GM19324 (cell line): Measurements from ENCODE around the gene U2AF1L4.

ENCODE experiments used
- ATAC-seq: cut with Tn5 transposase; IDR thresholded peaks from one replicate; pipeline ENCODE4 v1.9.1; 2021; ENCODE audit warnings: mild to moderate bottlenecking, moderate library complexity; ENCODE audit not compliant: unreplicated experiment, low FRiP score

Gene U2AF1L4

GRCh38 chr19:35757749-35758608 is 12.8 kb upstream of the U2AF1L4 start, which contains the start of gene PROSER3:
TSS of gene PROSER3 (plus strand) at chr19:35758176. CDS start at chr19:35758216, 40 bp downstream.
- peak; percentile 94 for ATAC-seq

GRCh38 chr19:35757231-35757748 is 12.1 kb upstream of the U2AF1L4 start:
- no peak for ATAC-seq

- ATAC-seq: no peak
Measured at GRCh38 chr19:35756377-35757230, 11.4 kb upstream of the U2AF1L4 start, which contains the start of gene HSPB6. TSS of gene HSPB6 (minus strand) at chr19:35757029. CDS start at chr19:35757008, 21 bp downstream.

GRCh38 chr19:35755550-35756376 is 10.5 kb upstream of the U2AF1L4 start:
- ATAC-seq: no peak

- ATAC-seq: no peak
Measured at GRCh38 chr19:35755131-35755549, 9.9 kb upstream of the U2AF1L4 start.

GRCh38 chr19:35754370-35755130 is 9.3 kb upstream of the U2AF1L4 start:
- ATAC-seq: no peak

- ATAC-seq: no peak
Measured at GRCh38 chr19:35753634-35754369, 8.6 kb upstream of the U2AF1L4 start.

GRCh38 chr19:35752746-35753350 is 7.6 kb upstream of the U2AF1L4 start:
- no peak for ATAC-seq

- no peak for ATAC-seq
Measured at GRCh38 chr19:35751839-35752745, 6.9 kb upstream of the U2AF1L4 start.

GRCh38 chr19:35750167-35750566 is 4.9 kb upstream of the U2AF1L4 start:
- ATAC-seq: no peak

- ATAC-seq: peak; percentile 79
Measured at GRCh38 chr19:35748106-35749020, 3.1 kb upstream of the U2AF1L4 start, which contains the start of gene LIN37. TSS of gene LIN37 (plus strand) at chr19:35748576. CDS start at chr19:35748725, 149 bp downstream.

- ATAC-seq: no peak
Measured at GRCh38 chr19:35746531-35746930, 1.3 kb upstream of the U2AF1L4 start.

GRCh38 chr19:35746087-35746462 is 857 bp upstream of the U2AF1L4 start:
- no peak for ATAC-seq

- ATAC-seq: peak; percentile 36
Measured at GRCh38 chr19:35744430-35745327, 539 bp downstream of the U2AF1L4 start.
